A375 (cell line): Measurements from ENCODE around the gene CYP4A11. TPM values are rescaled to one million over a fixed set of nuclear protein-coding genes. Genes with fewer than 3 reads are reported as not detected.

ENCODE experiments used
- small RNA-seq: library from RNA; depleted of rRNA; stranded (forward); fragments of <200 nt; gene quantifications from one replicate; pipeline ENCODE3, GENCODE V24; 2014
- total RNA-seq: library from RNA; depleted of rRNA; stranded (reverse); fragments of >200 nt; shearing (Covaris generic); gene quantifications from 2 replicates; pipeline ENCODE4 v1.2.3, GENCODE V29; 2014; rRNA removed

CYP4A11 gene, protein sequence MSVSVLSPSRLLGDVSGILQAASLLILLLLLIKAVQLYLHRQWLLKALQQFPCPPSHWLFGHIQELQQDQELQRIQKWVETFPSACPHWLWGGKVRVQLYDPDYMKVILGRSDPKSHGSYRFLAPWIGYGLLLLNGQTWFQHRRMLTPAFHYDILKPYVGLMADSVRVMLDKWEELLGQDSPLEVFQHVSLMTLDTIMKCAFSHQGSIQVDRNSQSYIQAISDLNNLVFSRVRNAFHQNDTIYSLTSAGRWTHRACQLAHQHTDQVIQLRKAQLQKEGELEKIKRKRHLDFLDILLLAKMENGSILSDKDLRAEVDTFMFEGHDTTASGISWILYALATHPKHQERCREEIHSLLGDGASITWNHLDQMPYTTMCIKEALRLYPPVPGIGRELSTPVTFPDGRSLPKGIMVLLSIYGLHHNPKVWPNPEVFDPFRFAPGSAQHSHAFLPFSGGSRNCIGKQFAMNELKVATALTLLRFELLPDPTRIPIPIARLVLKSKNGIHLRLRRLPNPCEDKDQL
- not detected in 2 replicates for total RNA-seq

DNA sequence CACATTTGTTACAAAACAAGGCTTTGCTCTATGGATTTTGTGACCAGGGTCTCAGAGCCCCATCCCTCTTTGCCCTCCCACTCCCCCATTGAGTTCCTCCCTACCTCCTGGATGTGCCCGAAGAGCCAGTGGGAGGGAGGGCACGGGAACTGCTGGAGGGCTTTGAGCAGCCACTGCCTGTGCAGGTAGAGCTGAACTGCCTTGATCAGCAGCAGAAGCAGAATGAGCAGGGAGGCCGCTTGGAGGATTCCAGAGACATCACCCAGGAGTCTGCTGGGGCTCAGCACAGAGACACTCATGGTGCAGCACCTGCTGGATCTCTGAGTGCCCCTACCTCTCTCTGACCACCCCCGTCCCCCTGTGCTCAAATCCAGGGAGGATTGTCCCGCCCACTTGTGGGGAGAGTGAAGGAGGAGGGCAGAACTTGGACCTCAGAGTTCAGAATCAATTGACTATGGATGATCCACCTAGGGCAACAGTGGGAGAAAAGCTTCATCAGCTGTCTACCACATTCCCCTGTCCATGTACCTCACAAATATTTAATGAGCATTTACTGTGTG, at the start of gene CYP4A11:
CYP4A11 (minus strand) TSS at position 342 of the 560 bp plus-strand sequence; CDS start at position 299, 43 bp downstream.

Small RNAs within 50 kb of the gene (small RNA-seq; reads per million reads assigned to genes)
- gene CYP4A26P = not detected

Other genes starting within 250 kb of the CYP4A11 start
- gene EFCAB14, start 222.4 kb downstream of the CYP4A11 start, total RNA-seq = 20.9 and 26.2 TPM in 2 replicates
- gene CYP4B1, start 142.4 kb downstream of the CYP4A11 start, total RNA-seq = not detected in 2 replicates
- 1.3 TPM in 2 replicates for gene CYP4X1, start 82.2 kb upstream of the CYP4A11 start, total RNA-seq
- not detected in 2 replicates for gene CYP4Z1, start 125.8 kb upstream of the CYP4A11 start, total RNA-seq
- gene CYP4A22, start 196.0 kb upstream of the CYP4A11 start, total RNA-seq = not detected in 2 replicates
- gene PDZK1IP1, start 248.6 kb upstream of the CYP4A11 start, total RNA-seq = not detected in 2 replicates